K562 (cell line): ENCODE measurements around the gene RIOK3. TPM values are rescaled to one million over a fixed set of nuclear protein-coding genes. Genes with fewer than 3 reads are reported as not detected.

Experiments used
- ATAC-seq: fragments of 200-7000 bp; cut with Tn5 transposase; 3 replicates; pipeline ENCODE4 v1.9.1; 2020; ENCODE audit warnings: moderate library complexity
- BruUV-seq: library from RNA; stranded (reverse); fragments of 400-500 nt; replicated peaks from 2 replicates; lab custom pipeline; 2021; lab: Mats Ljungman, UMichigan
- CTCF ChIA-PET: fragments of 300-600 bp; formaldehyde crosslinking; extraction: SDS; loops from one replicate; lab custom pipeline; 2021; ENCODE audit warnings: low intra/inter-chr PET ratio; lab: Yijun Ruan, JAX
- POLR2A ChIA-PET: fragments of 300-600, 350-650 bp; sonication (Branson Sonifier 250); formaldehyde crosslinking; extraction: SDS; loops from one replicate; lab custom pipeline; 2021; ENCODE audit warnings: antibody characterized with exemption, inconsistent platforms; lab: Yijun Ruan, JAX
- DNase-seq, 4 experiments: peaks; one replicate each; pipeline versions ENCODE4 v3.0.0 to v3.0.0-alpha.2; 2011 to 2018; ENCODE audit warnings: low spot score in 3 of 4, mixed read lengths in 3 of 4; ENCODE audit errors: extremely low read depth in 1 of 4
- FAIRE-seq: peaks from 2 replicates; lab custom pipeline; 2011; peaks lifted over from hg19 to GRCh38; lab: Jason Lieb, UNC
- H2AFZ ChIP-seq: 2 replicates; pipeline ENCODE4 v1.6.0; 2011; ENCODE audit warnings: low read depth, low read length, control low read depth, inconsistent platforms
- H3K27ac ChIP-seq: fragments of 200-600 bp; 3 replicates; pipeline ENCODE4 v1.8.0; 2011; ENCODE audit warnings: low read depth, mild to moderate bottlenecking, control low read depth, inconsistent platforms, low read length, moderate library complexity, mixed read lengths; ENCODE audit errors: extremely low read depth
- H3K27me3 ChIP-seq, 2 experiments: fragments of 300-600 bp in 1 of 2; 2 replicates in 1 of 2; 3 replicates in 1 of 2; pipeline versions ENCODE4 v1.6.0 to v1.8.0; 2011; ENCODE audit warnings: inconsistent platforms in 2 of 2, low read length in 2 of 2, mild to moderate bottlenecking in 1 of 2, mixed read lengths in 1 of 2, moderate library complexity in 1 of 2; ENCODE audit not compliant: control insufficient read depth in 2 of 2, insufficient read depth in 2 of 2
- H3K36me3 ChIP-seq: fragments of 300-600 bp; 3 replicates; pipeline ENCODE4 v1.8.0; 2011; ENCODE audit warnings: mild to moderate bottlenecking, low read length, inconsistent platforms; ENCODE audit not compliant: control insufficient read depth, insufficient read depth
- H3K4me1 ChIP-seq, 2 experiments: fragments of 200-600 bp in 1 of 2; replicated peaks in 1 of 2; 2 replicates in 1 of 2; 3 replicates in 1 of 2; pipeline versions ENCODE4 v1.5.1 to v1.8.0; 2011; ENCODE audit warnings: inconsistent platforms in 2 of 2, low read length in 2 of 2, mild to moderate bottlenecking in 1 of 2, mixed read lengths in 1 of 2, moderate library complexity in 1 of 2; ENCODE audit not compliant: control insufficient read depth in 2 of 2, insufficient read depth in 2 of 2
- H3K4me2 ChIP-seq: 2 replicates; pipeline ENCODE4 v1.6.1; 2011; ENCODE audit warnings: low read length, control low read depth, inconsistent platforms, mixed read lengths; ENCODE audit not compliant: insufficient read depth
- H3K4me3 ChIP-seq: fragments of 200-600 bp; sonication (generic), shearing (Covaris generic); 2 replicates; pipeline ENCODE4 v1.5.1; 2016; ENCODE audit warnings: control low read depth, inconsistent platforms
- H3K79me2 ChIP-seq: fragments of 200-600 bp; 3 replicates; pipeline ENCODE4 v1.8.0; 2011; ENCODE audit warnings: low read length, inconsistent platforms; ENCODE audit not compliant: control insufficient read depth, insufficient read depth
- H3K9ac ChIP-seq, 2 experiments: 2 replicates each; pipeline versions ENCODE4 v1.6.0 to v1.6.1; 2011; ENCODE audit warnings: low read depth in 2 of 2, low read length in 2 of 2, control low read depth in 1 of 2, inconsistent platforms in 1 of 2, mild to moderate bottlenecking in 1 of 2, mixed read lengths in 1 of 2; ENCODE audit not compliant: insufficient read depth in 1 of 2
- H3K9me1 ChIP-seq: one replicate; pipeline ENCODE4 v1.6.0; 2011; ENCODE audit warnings: inconsistent platforms, mild to moderate bottlenecking, low read length, moderate library complexity; ENCODE audit not compliant: control insufficient read depth, insufficient read depth
- H3K9me3 ChIP-seq: replicated peaks from 2 replicates; pipeline ENCODE4 v1.5.1; 2011; ENCODE audit warnings: low read depth, low read length, inconsistent platforms; ENCODE audit not compliant: control insufficient read depth, insufficient read depth
- H4K20me1 ChIP-seq: replicated peaks from 2 replicates; pipeline ENCODE4 v1.6.1; 2011; ENCODE audit warnings: low read length, inconsistent platforms, mixed read lengths; ENCODE audit not compliant: control insufficient read depth, insufficient read depth
- CEBPG ChIP-seq, 3 experiments: fragments of 200-800 bp in 1 of 3; sonication (Bioruptor generic) in 1 of 3; sonication (generic) in 1 of 3; formaldehyde crosslinking in 1 of 3; IDR thresholded peaks in 2 of 3; conservative IDR thresholded peaks in 1 of 3; 2 replicates each; pipeline versions ENCODE4 v1.6.1 to v1.8.0; 2016 to 2022; ENCODE audit warnings: missing compliant biosample characterization in 2 of 3, missing genetic modification characterization in 2 of 3, mild to moderate bottlenecking in 1 of 3, missing genetic modification reagents in 1 of 3
- DDX20 ChIP-seq: fragments of 450-650 bp; IDR thresholded peaks from 2 replicates; pipeline ENCODE4 v1.6.1; 2016; ENCODE audit warnings: missing genetic modification characterization, low read depth, mild to moderate bottlenecking, missing compliant biosample characterization, moderate library complexity
- ELF2 ChIP-seq: fragments of 250-450 bp; sonication (Bioruptor Pico); IDR thresholded peaks from 2 replicates; pipeline ENCODE4 v1.5.0; 2021; ENCODE audit warnings: mild to moderate bottlenecking
- ETS2 ChIP-seq: IDR thresholded peaks from 2 replicates; pipeline ENCODE4 v1.6.1; 2016; ENCODE audit warnings: borderline replicate concordance, missing genetic modification characterization, mild to moderate bottlenecking, moderate library complexity, missing compliant biosample characterization; ENCODE audit not compliant: poor library complexity, severe bottlenecking
- ETV6 ChIP-seq, 3 experiments: fragments of 150-350 bp in 1 of 3; sonication (generic) in 1 of 3; formaldehyde crosslinking in 1 of 3; IDR thresholded peaks; 2 replicates each; pipeline versions ENCODE4 v1.6.1 to v1.8.0; 2014 to 2022; ENCODE audit warnings: borderline replicate concordance in 2 of 3, low read depth in 2 of 3, antibody characterized with exemption in 1 of 3, low read length in 1 of 3, mild to moderate bottlenecking in 1 of 3, missing genetic modification reagents in 1 of 3
- HDAC1 ChIP-seq, 2 experiments: fragments of 450-650 bp; IDR thresholded peaks; 2 replicates each; pipeline ENCODE4 v1.6.1; 2016 to 2017; ENCODE audit warnings: inconsistent platforms in 1 of 2, mild to moderate bottlenecking in 1 of 2, moderate library complexity in 1 of 2
- HDGF ChIP-seq: fragments of 450-650 bp; IDR thresholded peaks from 2 replicates; pipeline ENCODE4 v1.6.1; 2016
- KAT2B ChIP-seq: IDR thresholded peaks from one replicate; pipeline ENCODE4 v1.6.1; 2012; ENCODE audit warnings: low read depth, mild to moderate bottlenecking, control low read depth, inconsistent platforms, low read length, moderate library complexity
- L3MBTL2 ChIP-seq: fragments of 450-650 bp; IDR thresholded peaks from 2 replicates; pipeline ENCODE4 v1.6.1; 2016; ENCODE audit warnings: mild to moderate bottlenecking, moderate library complexity
- MCM2 ChIP-seq: fragments of 450-650 bp; IDR thresholded peaks from 2 replicates; pipeline ENCODE4 v1.6.1; 2017; ENCODE audit warnings: low read depth, mild to moderate bottlenecking
- NFYB ChIP-seq: IDR thresholded peaks from 2 replicates; pipeline ENCODE4 v1.6.1; 2011; ENCODE audit warnings: mild to moderate bottlenecking, moderate library complexity; ENCODE audit not compliant: insufficient read length; ENCODE audit errors: extremely low read depth
- PTTG1 ChIP-seq: fragments of 450-650 bp; IDR thresholded peaks from 2 replicates; pipeline ENCODE4 v1.6.1; 2016; ENCODE audit warnings: low read depth, mild to moderate bottlenecking, missing genetic modification characterization, missing compliant biosample characterization
- TBP ChIP-seq: optimal IDR thresholded peaks from 2 replicates; pipeline ENCODE3; 2011; ENCODE audit warnings: low read depth, low read length, improper control_type of control experiment
- ZNF395 ChIP-seq: fragments of 200-800 bp; sonication (Bioruptor generic); IDR thresholded peaks from 2 replicates; pipeline ENCODE4 v1.6.1; 2017; ENCODE audit warnings: missing genetic modification characterization, missing compliant biosample characterization
- ZNF644 ChIP-seq: fragments of 200-800 bp; sonication (Bioruptor generic); IDR thresholded peaks from 2 replicates; pipeline ENCODE4 v1.6.1; 2016; ENCODE audit warnings: low read depth, missing genetic modification characterization, missing compliant biosample characterization
- WGBS: fragments of 100-300 bp; shearing (Covaris generic); methylation state at CpG from one replicate; pipeline ENCODE4 v1.1.6; 2016; ENCODE audit warnings: low coverage, mixed read lengths; ENCODE audit not compliant: insufficient coverage; ENCODE audit errors: missing lambda C conversion rate; 5-methylcytosine and 5-hydroxymethylcytosine counted together
- in situ Hi-C: fragments of 300-500 bp; cut with MboI; formaldehyde crosslinking; loops from 4 replicates; pipeline ENCODE4 v1.15.0; 2018; ENCODE audit warnings: inconsistent platforms, mixed read lengths
- intact Hi-C: fragments of 100-400 bp; cut with micrococcal nuclease; formaldehyde crosslinking; loops from 2 replicates; pipeline ENCODE4 v1.14.2; 2022
- polyA plus RNA-seq, 8 experiments: library from polyadenylated mRNA; depleted of rRNA in 4 of 8; stranded (reverse) in 5 of 8; unstranded in 3 of 8; fragments of >200 nt; fragmentation: Nextera tagmentation in 2 of 8; fragmentation: Illumina TruSeq in 1 of 8; extraction: Ambion mirVana in 2 of 8; extraction: Trizol in 1 of 8; gene quantifications; 2 replicates each; pipeline versions ENCODE4 v1.2.1 to v1.2.3, GENCODE V29; 2011 to 2014; ENCODE audit warnings: inconsistent platforms in 1 of 8, missing spikeins in 1 of 8
- total RNA-seq, 7 experiments: library from RNA; depleted of rRNA in 6 of 7; stranded (reverse); fragments of >200 nt in 6 of 7; fragmentation: Illumina TruSeq in 2 of 7; extraction: Trizol in 2 of 7; gene quantifications; 2 replicates each; pipeline versions ENCODE4 v1.2.1 to v1.2.3, GENCODE V29; 2011 to 2021; ENCODE audit warnings: low replicate concordance in 1 of 7
- TF ChIP-seq, protein P1 (sequence below): fragments of 450-650 bp; IDR thresholded peaks from 2 replicates; pipeline ENCODE4 v1.6.1; 2016; ENCODE audit warnings: low read depth, mild to moderate bottlenecking, moderate library complexity
- TF ChIP-seq, protein P2 (sequence below): fragments of 450-650 bp; IDR thresholded peaks from 2 replicates; pipeline ENCODE4 v1.6.1; 2016; ENCODE audit warnings: missing biosample characterization, missing genetic modification characterization
- TF ChIP-seq, protein P3 (sequence below), 2 experiments: fragments of 250-450 bp in 1 of 2; fragments of 450-650 bp in 1 of 2; sonication (Bioruptor Pico) in 1 of 2; IDR thresholded peaks; 2 replicates each; pipeline versions ENCODE4 v1.6.1 to v1.8.0; 2016 to 2021; ENCODE audit warnings: mild to moderate bottlenecking in 2 of 2, moderate library complexity in 2 of 2, missing compliant biosample characterization in 1 of 2, missing genetic modification characterization in 1 of 2

The RIOK3 gene
- total and polyA plus RNA-seq, 9 of the 15 experiments (the other 6 are each of a cell fraction or from before 2014, with no cell fraction given) = 21.4 to 89.5 (median 62.9) TPM

DNA sequence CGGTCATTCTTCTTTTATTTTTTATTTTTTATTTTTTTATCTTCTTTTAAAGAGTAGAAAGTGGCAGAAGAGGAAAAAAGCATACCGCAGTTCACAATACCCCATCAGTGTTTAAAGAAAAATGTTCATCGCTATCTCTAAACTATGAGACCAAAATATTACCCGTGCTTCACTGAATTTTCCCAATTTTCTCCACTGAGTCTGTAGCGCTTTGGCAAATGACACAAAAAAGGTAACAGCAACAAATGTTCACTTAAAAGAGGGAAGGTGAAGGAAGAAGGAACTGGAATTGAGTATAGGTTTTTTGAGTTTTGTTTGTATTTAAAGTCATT, 15.1 kb upstream of the RIOK3 start:
- FAIRE-seq (no peak), ATAC-seq (no peak), DNase-seq (no peak)
- WGBS = 8% methylated on average over 5 of the region's 5 CpGs
- Histone ChIP-seq H3K4me1 (peaks cover 11 to 19% of the 10 kb centered on the region in 2 experiments), H4K20me1 (no peaks in the 10 kb centered on the region), H2AFZ (peak overlapping the region; percentile 96), H3K4me3 (peak overlapping the region; percentile 70), H3K27ac (peak overlapping the region; percentile 45), H3K9me3 (peaks cover 3% of the 10 kb centered on the region), H3K27me3 (no peaks in the 10 kb centered on the region), H3K36me3 (peaks cover 3% of the 10 kb centered on the region; the same call in 2 of the 3 replicates), H3K4me2 (peak overlapping the region; percentile 98), H3K9ac (peak overlapping the region in 1 of 2 experiments; percentile 77; a peak in 2 of 4 replicates), H3K79me2 (peaks cover 10% of the 10 kb centered on the region), H3K9me1 (no peaks in the 10 kb centered on the region)
- ChIA-PET POLR2A (interaction anchor here (0.6 to 1.0 kb wide), 3 partner anchors 16 to 282 kb away, joined by 3 to 4 read pairs (median 3); no protein-coding TSS in a partner anchor), CTCF (no interaction called here)
- intact Hi-C loops (no loop called here), in situ Hi-C loops (no loop called here)
- no TSS peak for BruUV-seq
- TF ChIP-seq TBP (no peak), ETV6 (IDR thresholded peaks at IDR 0.05; ENCODE audit: borderline replicate concordance in 1 of 2, low read depth in 2 of 2, low read length in 1 of 2) (no peak), ETV6 (CRISPR knock-in tag; IDR thresholded peaks at IDR 0.05; ENCODE audit: borderline replicate concordance) (no peak), CEBPG (CRISPR knock-in tag; IDR thresholded peaks at IDR 0.05) (no peak), CEBPG (tag; conservative IDR thresholded peaks at IDR 0.05 in 1 of 2, IDR thresholded peaks at IDR 0.05 in 1 of 2) (no peak), MCM2 (no peak), PTTG1 (tag) (no peak), ZNF395 (CRISPR knock-in tag) (no peak), ETS2 (tag) (no peak), L3MBTL2 (no peak), HDGF (no peak), DDX20 (tag) (no peak), ELF2 (CRISPR knock-in tag) (0 out of 2 replicates have a peak, but pooled peaks have one; percentile 46), NFYB (no peak), HDAC1 (IDR thresholded peaks at IDR 0.05) (no peak), ZNF644 (tag) (no peak), KAT2B (no peak)
- TF ChIP-seq, protein P1, sequence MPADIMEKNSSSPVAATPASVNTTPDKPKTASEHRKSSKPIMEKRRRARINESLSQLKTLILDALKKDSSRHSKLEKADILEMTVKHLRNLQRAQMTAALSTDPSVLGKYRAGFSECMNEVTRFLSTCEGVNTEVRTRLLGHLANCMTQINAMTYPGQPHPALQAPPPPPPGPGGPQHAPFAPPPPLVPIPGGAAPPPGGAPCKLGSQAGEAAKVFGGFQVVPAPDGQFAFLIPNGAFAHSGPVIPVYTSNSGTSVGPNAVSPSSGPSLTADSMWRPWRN = no peak
- TF ChIP-seq, protein P2, sequence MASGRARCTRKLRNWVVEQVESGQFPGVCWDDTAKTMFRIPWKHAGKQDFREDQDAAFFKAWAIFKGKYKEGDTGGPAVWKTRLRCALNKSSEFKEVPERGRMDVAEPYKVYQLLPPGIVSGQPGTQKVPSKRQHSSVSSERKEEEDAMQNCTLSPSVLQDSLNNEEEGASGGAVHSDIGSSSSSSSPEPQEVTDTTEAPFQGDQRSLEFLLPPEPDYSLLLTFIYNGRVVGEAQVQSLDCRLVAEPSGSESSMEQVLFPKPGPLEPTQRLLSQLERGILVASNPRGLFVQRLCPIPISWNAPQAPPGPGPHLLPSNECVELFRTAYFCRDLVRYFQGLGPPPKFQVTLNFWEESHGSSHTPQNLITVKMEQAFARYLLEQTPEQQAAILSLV (tag) = no peak
- TF ChIP-seq, protein P3, sequence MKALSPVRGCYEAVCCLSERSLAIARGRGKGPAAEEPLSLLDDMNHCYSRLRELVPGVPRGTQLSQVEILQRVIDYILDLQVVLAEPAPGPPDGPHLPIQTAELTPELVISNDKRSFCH (CRISPR knock-in tag; IDR thresholded peaks at IDR 0.05) = no peak
- TF ChIP-seq, protein P3 (tag; IDR thresholded peaks at IDR 0.05) = no peak
